ENCODE results near the gene ZBTB6. TPM values are rescaled to one million over a fixed set of nuclear protein-coding genes. Genes with fewer than 3 reads are reported as not detected.
A peak's percentile ranks its signal among the peaks of the same experiment; 100 is the strongest.

The ZBTB6 gene
- total and polyA plus RNA-seq, 9 of the 15 experiments (the other 6 are each of a cell fraction or from before 2014, with no cell fraction given), result 1.4 to 7.2 (median 5.3) TPM

- TF ChIP-seq ARID1B (IDR thresholded peaks at IDR 0.05) (peak; percentile 7; the same call in 1 of the 2 replicates), NEUROD1 (IDR thresholded peaks at IDR 0.05; ENCODE audit: borderline replicate concordance, low read depth, low read length, partially characterized antibody) (peak; percentile 81), ELF1 (tag; IDR thresholded peaks at IDR 0.05) (peak; percentile 71; the same call in 1 of the 2 replicates), E2F1 (CRISPR knock-in tag; IDR thresholded peaks at IDR 0.05) (0 out of 2 replicates have a peak, but pooled peaks have one; percentile 46), TAL1 (IDR thresholded peaks at IDR 0.05) (no peak), XRCC3 (IDR thresholded peaks at IDR 0.05) (no peak), SMAD1 (IDR thresholded peaks at IDR 0.05; ENCODE audit: low read depth, low read length, partially characterized antibody) (peak; percentile 74), PML (IDR thresholded peaks at IDR 0.05; ENCODE audit: low read length) (peak; percentile 69), MXI1 (IDR thresholded peaks at IDR 0.05; ENCODE audit: low read depth, low read length) (no peak), CHCHD3 (CRISPR knock-in tag; IDR thresholded peaks at IDR 0.05) (peak; percentile 78; the same call in 1 of the 2 replicates), ZHX1 (conservative IDR thresholded peaks at IDR 0.05; ENCODE audit: low read length) (peak; percentile 97; the same call in 1 of the 2 replicates), KAT8 (IDR thresholded peaks at IDR 0.05; ENCODE audit: low read depth) (no peak), GABPB2 (CRISPR knock-in tag; conservative IDR thresholded peaks at IDR 0.05) (no peak), CHD1 (IDR thresholded peaks at IDR 0.05; ENCODE audit: low read length) (no peak), TAF9B (IDR thresholded peaks at IDR 0.05; ENCODE audit: partially characterized antibody) (no peak), FOXK2 (conservative IDR thresholded peaks at IDR 0.05 in 1 of 2, IDR thresholded peaks at IDR 0.05 in 1 of 2; ENCODE audit: low read depth in 2 of 2) (peak in 1 of 2 experiments; percentile 93; a peak in 2 of 4 replicates), ZNF134 (CRISPR knock-in tag; conservative IDR thresholded peaks at IDR 0.05) (no peak), TCF7L2 (IDR thresholded peaks at IDR 0.05; ENCODE audit: low read depth, low read length) (peak; percentile 83; the same call in 1 of the 2 replicates), SMARCB1 (IDR thresholded peaks at IDR 0.05; ENCODE audit: insufficient read length, low read depth) (no peak), RCOR1 (IDR thresholded peaks at IDR 0.05; ENCODE audit: borderline replicate concordance in 1 of 2, low read depth in 2 of 2, low read length in 2 of 2) (peak in 1 of 2 experiments; percentile 100; a peak in 2 of 4 replicates), ZBTB7A (IDR thresholded peaks at IDR 0.05; ENCODE audit: borderline replicate concordance, control insufficient read depth, low read depth, low read length) (peak; percentile 94)
- TF ChIP-seq, protein P1, sequence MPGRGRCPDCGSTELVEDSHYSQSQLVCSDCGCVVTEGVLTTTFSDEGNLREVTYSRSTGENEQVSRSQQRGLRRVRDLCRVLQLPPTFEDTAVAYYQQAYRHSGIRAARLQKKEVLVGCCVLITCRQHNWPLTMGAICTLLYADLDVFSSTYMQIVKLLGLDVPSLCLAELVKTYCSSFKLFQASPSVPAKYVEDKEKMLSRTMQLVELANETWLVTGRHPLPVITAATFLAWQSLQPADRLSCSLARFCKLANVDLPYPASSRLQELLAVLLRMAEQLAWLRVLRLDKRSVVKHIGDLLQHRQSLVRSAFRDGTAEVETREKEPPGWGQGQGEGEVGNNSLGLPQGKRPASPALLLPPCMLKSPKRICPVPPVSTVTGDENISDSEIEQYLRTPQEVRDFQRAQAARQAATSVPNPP (IDR thresholded peaks at IDR 0.05; ENCODE audit: borderline replicate concordance, insufficient read depth, insufficient read length), result no peak
Measured at GRCh38 chr9:122904823-122905710, 8.1 kb downstream of the ZBTB6 start, which contains the start of gene RC3H2 (continued).
